ENCODE measurements around the gene SCGB1C2.
A peak's percentile ranks its signal among the peaks of the same experiment; 100 is the strongest.
"Not testable (repeated sequence)": the region's sequence is repeated elsewhere in the genome, so short reads cannot be mapped to it uniquely, and the experiment has no call there.

Gene SCGB1C2

DNA sequence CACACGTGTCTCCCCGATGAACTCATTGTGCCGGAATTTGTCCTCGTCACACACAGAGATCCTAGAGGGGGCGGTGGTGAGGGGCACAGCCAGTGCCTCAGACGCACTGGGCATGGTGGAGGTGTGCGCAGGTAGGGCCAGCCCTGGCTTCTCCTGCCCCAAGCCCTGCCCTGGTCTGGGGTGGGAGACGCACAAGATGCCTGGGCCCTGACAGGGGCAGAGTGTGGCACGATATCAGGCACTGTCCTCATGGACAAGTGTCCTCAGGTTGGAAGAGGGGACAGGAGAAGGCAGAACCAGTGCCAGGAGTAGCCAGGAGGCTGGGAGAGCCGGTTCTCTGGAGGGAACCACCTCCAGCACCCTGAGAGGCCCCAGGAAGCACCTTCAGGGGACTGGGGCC lies 24.1 kb downstream of the SCGB1C2 start:
- TF ChIP-seq, protein P1, sequence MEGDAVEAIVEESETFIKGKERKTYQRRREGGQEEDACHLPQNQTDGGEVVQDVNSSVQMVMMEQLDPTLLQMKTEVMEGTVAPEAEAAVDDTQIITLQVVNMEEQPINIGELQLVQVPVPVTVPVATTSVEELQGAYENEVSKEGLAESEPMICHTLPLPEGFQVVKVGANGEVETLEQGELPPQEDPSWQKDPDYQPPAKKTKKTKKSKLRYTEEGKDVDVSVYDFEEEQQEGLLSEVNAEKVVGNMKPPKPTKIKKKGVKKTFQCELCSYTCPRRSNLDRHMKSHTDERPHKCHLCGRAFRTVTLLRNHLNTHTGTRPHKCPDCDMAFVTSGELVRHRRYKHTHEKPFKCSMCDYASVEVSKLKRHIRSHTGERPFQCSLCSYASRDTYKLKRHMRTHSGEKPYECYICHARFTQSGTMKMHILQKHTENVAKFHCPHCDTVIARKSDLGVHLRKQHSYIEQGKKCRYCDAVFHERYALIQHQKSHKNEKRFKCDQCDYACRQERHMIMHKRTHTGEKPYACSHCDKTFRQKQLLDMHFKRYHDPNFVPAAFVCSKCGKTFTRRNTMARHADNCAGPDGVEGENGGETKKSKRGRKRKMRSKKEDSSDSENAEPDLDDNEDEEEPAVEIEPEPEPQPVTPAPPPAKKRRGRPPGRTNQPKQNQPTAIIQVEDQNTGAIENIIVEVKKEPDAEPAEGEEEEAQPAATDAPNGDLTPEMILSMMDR (IDR thresholded peaks at IDR 0.05; ENCODE audit: extremely low read depth, missing control alignments): no peak
- no peak for DNase-seq (ENCODE audit: low spot score)

DNA sequence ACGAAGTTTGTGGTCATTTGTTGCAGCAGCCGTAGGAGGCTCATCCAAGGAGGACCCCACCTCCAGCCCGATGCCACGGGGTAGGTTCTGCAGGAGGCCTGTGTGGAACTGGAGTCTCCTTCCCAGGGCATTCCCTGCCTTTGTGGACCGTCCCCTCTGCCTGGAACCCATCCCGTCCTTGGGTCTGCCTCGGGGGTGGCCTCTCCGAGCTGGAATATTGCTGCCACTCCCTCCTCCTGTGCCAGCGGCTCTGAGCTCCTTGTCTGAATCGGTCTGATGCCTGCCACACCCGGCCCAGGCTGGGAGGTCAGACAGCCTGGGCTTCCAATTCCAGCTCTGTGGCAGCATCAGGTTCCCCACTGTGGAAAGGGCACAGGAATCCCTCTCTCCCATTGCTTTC lies 25.3 kb downstream of the SCGB1C2 start:
- TF ChIP-seq, protein P1 (IDR thresholded peaks at IDR 0.05; ENCODE audit: extremely low read depth, missing control alignments): no peak
- no peak for DNase-seq (ENCODE audit: low spot score)

DNA sequence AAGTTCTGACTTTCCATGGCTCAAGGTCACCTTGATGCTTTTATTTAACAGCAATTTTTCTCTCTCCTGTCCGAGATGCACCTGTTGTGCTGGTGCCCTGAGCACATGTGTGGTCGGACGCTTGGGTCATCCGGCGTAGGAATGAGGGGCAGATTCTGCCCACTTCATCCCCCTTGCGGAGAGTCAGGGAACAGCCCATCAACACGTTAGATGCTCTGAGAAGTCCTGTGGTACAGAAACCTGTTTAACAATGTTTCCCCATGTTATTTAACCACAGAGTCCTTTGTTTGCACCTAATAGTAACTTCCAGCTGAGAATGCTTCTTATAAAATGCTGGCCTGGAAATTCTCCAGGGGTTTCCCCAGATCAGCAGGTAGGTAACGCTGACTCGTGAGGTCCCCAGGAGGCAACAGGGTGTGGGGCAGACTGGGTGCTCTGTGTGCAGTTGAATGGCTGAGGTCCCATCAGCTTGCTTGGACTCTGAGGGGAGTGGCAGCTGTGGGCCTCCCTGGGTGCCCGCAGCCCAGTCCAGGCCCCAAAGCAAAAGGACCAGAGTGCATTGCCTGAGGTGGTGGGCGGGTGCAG lies 26.2 kb downstream of the SCGB1C2 start:
- no peak for DNase-seq (ENCODE audit: low spot score)

DNA sequence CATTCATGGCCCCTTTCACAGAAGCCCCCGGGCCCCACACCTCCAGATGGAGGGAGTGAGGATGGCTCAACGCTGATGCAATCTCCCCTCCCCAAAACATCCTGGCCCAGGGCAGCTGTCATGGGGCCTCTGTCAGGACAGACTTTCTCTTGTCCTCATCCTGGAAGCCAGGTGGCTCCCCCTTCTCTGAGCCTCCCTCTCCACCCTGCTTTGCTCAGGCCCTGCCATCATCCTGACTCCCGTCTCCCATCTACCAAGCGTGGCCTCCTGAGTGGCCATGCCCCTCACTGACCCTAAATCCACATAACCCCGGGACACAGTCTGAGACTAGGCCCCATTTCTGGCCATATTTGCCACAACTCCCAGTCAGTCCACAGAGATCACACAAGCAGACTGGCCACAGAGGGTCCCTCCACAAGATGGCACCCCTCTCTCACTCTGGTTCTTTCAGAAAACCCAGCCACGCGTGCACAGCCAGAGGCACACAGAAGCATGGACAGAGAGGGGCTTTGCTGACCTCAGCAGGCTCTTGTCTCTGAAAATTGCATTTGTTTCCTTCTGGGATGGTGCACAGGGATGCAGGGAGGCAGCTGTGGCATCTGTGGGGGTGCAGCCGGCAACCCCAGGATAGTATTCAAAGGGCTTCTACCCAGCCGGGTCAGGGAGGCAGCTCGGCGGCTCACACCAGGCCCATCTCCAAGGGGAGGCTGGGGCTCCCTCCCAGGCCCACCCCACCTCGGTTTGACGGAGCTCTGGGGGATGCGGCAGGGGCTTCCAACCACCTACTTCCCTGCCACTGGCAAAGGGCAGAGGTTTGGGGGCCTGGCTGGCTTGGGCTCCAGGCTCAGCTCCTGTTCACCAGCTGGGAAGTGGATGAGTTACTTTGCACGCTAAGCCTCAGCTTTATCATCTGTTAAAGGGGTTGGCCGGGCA lies 27.2 kb downstream of the SCGB1C2 start:
- DNase-seq (ENCODE audit: low spot score): peak; percentile 73
- TF ChIP-seq, protein P1 (IDR thresholded peaks at IDR 0.05; ENCODE audit: extremely low read depth, missing control alignments): peak; percentile 15

More for the DNA sequence above, 26.2 kb downstream of the SCGB1C2 start:
- TF ChIP-seq, protein P1 (IDR thresholded peaks at IDR 0.05; ENCODE audit: extremely low read depth, missing control alignments): no peak

DNA sequence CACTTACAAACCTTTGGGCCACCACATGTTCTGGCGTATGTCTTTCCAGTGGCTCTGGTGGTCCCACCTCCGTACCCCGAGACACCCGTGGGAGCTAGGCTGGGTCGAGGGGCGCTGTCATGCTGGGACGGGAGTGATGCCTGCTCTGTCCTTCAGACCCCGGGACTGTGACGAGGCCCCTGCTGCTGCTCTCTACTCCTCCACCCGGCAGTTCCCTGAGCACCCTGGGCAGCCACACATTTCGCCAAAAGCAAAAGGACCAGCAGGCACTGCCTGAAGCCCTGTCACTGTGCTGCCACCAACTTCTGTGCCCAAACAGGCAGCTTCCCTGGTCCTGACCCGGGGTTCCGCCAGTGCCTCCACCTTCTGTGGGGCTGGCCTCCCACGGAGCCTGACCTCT lies 28.6 kb downstream of the SCGB1C2 start:
- TF ChIP-seq, protein P1 (IDR thresholded peaks at IDR 0.05; ENCODE audit: extremely low read depth, missing control alignments): no peak
- DNase-seq (ENCODE audit: low spot score): no peak

DNA sequence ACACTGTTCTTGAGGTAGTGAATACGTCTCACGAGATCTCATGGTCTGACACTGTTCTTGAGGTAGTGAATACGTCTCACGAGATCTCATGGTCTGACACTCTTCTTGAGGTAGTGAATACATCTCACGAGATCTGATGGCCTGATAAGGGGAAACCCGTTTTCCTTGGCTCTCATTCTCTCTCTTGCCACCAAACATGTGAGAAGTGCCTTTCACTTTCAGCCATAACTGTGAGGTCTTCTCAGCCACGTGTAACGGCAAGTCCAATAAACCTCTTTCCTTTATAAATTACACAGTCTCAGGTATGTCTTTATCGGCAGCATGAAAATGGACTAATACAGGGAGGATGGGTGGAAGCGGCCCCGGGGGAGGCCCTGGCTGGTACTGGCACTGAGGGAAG lies 31.2 kb downstream of the SCGB1C2 start:
- DNase-seq (ENCODE audit: low spot score): not testable (repeated sequence)

DNA sequence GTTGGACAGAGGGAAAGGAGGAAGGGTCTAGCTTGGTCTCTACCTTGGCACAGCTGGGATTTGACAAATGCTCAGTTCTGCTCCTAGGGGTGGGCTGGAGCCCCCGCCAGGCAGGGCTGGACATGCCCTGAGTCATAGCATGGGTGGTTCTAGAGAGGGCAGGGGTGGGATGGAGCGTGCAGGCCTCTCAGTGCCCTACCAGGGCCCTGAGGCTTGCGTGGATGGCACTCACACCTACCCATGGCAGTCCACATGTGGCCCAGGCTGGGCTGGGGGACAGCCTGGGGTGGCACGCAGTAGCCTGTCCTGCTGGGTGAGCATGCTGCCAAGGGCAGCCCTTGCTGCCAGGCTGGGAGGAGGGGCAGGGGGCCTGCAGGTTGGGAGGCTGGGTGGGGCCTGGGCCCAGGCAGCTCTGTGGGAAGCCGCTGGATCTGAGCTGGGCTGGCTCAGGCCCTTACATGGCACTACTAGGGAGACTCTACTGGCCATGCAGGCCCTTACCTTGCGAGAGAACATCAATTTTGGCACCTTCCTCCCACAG lies 32.8 kb downstream of the SCGB1C2 start:
- no peak for DNase-seq (ENCODE audit: low spot score)
- TF ChIP-seq, protein P1 (IDR thresholded peaks at IDR 0.05; ENCODE audit: extremely low read depth, missing control alignments): no peak

Measured in GM20000 (cell line).